GM19351 (cell line): ENCODE data around the gene LDB2.
"Not testable (repeated sequence)": the region's sequence is repeated elsewhere in the genome, so short reads cannot be mapped to it uniquely, and the experiment has no call there.

Experiments used
- ATAC-seq: cut with Tn5 transposase; IDR thresholded peaks from one replicate; pipeline ENCODE4 v1.9.1; 2021; ENCODE audit warnings: mild to moderate bottlenecking, moderate library complexity; ENCODE audit not compliant: unreplicated experiment

LDB2 gene

GRCh38 chr4:16573739-16574138 is 324.7 kb downstream of the LDB2 start:
- no peak for ATAC-seq

- no peak for ATAC-seq
Observed at GRCh38 chr4:16573206-16573605, 325.2 kb downstream of the LDB2 start.

- ATAC-seq, result no peak
Observed at GRCh38 chr4:16572631-16573030, 325.8 kb downstream of the LDB2 start.

- ATAC-seq, result no peak
Observed at GRCh38 chr4:16572161-16572560, 326.3 kb downstream of the LDB2 start.

GRCh38 chr4:16569790-16570189 is 328.7 kb downstream of the LDB2 start:
- no peak for ATAC-seq

GRCh38 chr4:16557316-16557715 is 341.1 kb downstream of the LDB2 start:
- ATAC-seq, result not testable (repeated sequence)

- ATAC-seq, result no peak
Observed at GRCh38 chr4:16555156-16555555, 343.3 kb downstream of the LDB2 start.

GRCh38 chr4:16550531-16550930 is 347.9 kb downstream of the LDB2 start:
- ATAC-seq, result no peak

- no peak for ATAC-seq
Observed at GRCh38 chr4:16545656-16546055, 352.8 kb downstream of the LDB2 start.

GRCh38 chr4:16544869-16545268 is 353.6 kb downstream of the LDB2 start:
- ATAC-seq, result no peak

GRCh38 chr4:16544251-16544721 is 354.2 kb downstream of the LDB2 start:
- ATAC-seq, result no peak

GRCh38 chr4:16537926-16538325 is 360.5 kb downstream of the LDB2 start:
- ATAC-seq, result no peak

- ATAC-seq, result no peak
Observed at GRCh38 chr4:16532240-16532970, 366.0 kb downstream of the LDB2 start.

GRCh38 chr4:16530688-16531635 is 367.5 kb downstream of the LDB2 start:
- no peak for ATAC-seq

GRCh38 chr4:16524911-16525554 is 373.4 kb downstream of the LDB2 start:
- no peak for ATAC-seq

GRCh38 chr4:16524406-16524805 is 374.0 kb downstream of the LDB2 start:
- no peak for ATAC-seq

- not testable (repeated sequence) for ATAC-seq
Observed at GRCh38 chr4:16523526-16523925, 374.9 kb downstream of the LDB2 start.

GRCh38 chr4:16521156-16521915 is 377.1 kb downstream of the LDB2 start:
- no peak for ATAC-seq

- no peak for ATAC-seq
Observed at GRCh38 chr4:16516796-16517439, 381.5 kb downstream of the LDB2 start.

GRCh38 chr4:16513876-16514275 is 384.6 kb downstream of the LDB2 start:
- ATAC-seq, result no peak
